ENCODE results near the gene TNNT1.
A peak's percentile ranks its signal among the peaks of the same experiment; 100 is the strongest.

TNNT1 gene

DNA sequence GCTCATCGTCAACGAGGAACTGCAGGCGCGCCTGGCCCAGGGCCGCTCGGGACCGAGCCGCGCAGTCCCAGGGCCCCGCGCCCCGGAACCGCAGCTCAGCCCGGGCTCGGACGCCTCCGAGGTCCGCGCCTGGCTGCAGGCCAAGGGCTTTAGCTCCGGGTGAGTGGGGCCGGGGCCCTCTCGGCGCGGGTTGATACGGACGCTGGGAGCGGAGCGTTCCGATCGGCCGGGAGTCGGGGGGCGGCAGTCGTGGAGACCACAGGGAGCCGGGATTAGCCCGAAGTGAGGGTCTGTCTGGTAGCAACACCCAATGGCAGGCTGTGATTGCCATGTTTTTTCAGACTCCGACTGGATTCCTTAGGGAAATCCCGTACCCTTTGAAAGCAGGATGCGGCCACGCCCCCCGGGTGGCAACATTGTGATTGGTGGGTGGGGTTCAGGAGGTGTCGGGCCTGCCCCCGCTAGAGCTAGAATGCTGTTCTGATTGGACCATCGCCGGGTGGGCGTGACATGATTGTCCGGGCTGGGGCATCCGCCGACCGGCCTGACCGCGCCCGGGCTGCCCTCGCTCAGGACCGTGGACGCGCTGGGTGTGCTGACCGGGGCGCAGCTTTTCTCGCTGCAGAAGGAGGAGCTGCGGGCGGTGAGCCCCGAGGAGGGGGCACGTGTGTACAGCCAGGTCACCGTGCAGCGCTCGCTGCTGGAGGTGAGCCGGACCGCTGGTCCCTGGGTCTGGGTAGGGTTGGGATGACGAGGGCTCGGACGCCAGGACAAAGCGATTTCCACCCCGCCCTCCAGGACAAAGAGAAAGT lies 62.1 kb downstream of the TNNT1 start:
- H3K27me3 ChIP-seq (ENCODE audit: insufficient read depth, low read length) = peaks cover 23% of the 10 kb centered on the region
- H3K4me1 ChIP-seq (ENCODE audit: control insufficient read depth, insufficient read depth, low read length, unreplicated experiment) = peaks cover 4% of the 10 kb centered on the region
- H2AFZ ChIP-seq (ENCODE audit: low read length, unreplicated experiment) = no peak overlapping the region
- no peak overlapping the region for H3K27ac ChIP-seq (ENCODE audit: low read depth, low read length)
- H3K36me3 ChIP-seq (ENCODE audit: insufficient read depth, low read length) = no peaks in the 10 kb centered on the region
- peak overlapping the region; percentile 72 for H3K4me3 ChIP-seq (ENCODE audit: low read depth, low read length)
- no peaks in the 10 kb centered on the region for H3K79me2 ChIP-seq (ENCODE audit: control insufficient read depth, insufficient read depth, low read length, unreplicated experiment)

DNA sequence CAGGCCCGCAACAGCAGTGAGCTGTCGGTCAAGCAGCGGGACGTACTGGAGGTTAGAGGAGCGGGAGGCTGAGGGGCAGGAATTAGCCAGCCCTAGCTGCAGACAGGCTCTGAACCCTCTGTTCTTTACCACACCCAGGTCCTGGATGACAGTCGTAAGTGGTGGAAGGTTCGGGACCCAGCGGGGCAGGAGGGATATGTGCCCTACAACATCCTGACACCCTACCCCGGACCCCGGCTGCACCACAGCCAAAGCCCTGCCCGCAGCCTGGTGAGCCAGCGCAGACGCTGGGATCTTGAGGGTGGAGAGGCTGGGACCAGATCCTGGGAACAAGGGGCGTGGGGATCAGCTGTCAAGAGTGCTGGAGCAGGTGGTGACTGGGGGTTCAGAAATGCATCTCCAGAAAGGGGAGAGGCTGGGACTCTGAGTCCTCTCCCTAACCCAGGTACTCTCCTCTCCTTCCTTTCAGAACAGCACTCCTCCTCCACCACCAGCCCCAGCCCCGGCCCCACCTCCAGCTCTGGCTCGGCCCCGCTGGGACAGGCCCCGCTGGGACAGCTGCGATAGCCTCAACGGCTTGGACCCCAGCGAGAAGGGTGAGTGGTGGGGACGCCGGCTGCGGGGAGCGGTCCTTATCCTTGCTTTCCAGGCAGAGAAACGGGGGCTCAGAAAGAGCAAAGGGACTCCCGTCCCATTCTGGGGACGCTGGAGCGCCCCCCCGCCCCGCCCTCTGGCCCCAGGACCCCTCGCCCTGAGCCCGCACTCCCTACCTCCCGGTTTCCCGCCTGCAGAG lies 62.9 kb downstream of the TNNT1 start:
- H3K27ac ChIP-seq (ENCODE audit: low read depth, low read length) = no peak overlapping the region
- H3K4me3 ChIP-seq (ENCODE audit: low read depth, low read length) = peak overlapping the region; percentile 72
- H3K79me2 ChIP-seq (ENCODE audit: control insufficient read depth, insufficient read depth, low read length, unreplicated experiment) = no peaks in the 10 kb centered on the region
- peaks cover 4% of the 10 kb centered on the region for H3K4me1 ChIP-seq (ENCODE audit: control insufficient read depth, insufficient read depth, low read length, unreplicated experiment)
- H2AFZ ChIP-seq (ENCODE audit: low read length, unreplicated experiment) = no peak overlapping the region
- H3K27me3 ChIP-seq (ENCODE audit: insufficient read depth, low read length) = peaks cover 28% of the 10 kb centered on the region
- no peaks in the 10 kb centered on the region for H3K36me3 ChIP-seq (ENCODE audit: insufficient read depth, low read length)

DNA sequence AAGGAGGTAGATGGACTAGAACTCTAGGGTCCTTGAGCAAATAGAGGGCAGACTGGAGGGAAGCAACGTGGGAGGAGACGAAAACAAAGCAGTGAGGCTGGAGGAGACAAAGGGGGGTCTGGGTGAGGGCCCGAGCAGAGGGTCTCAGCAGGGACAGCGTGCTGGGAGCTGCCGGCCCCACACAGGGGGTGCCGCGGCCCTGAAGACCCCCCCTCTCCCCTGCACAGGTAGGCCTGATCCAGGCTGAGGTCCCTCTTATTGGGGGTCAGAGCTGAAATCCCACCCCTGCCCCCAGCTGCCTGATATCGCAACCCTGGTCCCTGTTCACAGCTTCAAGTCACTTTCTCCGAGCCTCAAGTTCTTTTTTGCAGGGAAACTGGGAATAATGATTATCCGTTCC lies 64.6 kb downstream of the TNNT1 start:
- no peaks in the 10 kb centered on the region for H3K79me2 ChIP-seq (ENCODE audit: control insufficient read depth, insufficient read depth, low read length, unreplicated experiment)
- no peaks in the 10 kb centered on the region for H3K36me3 ChIP-seq (ENCODE audit: insufficient read depth, low read length)
- peaks cover 4% of the 10 kb centered on the region for H3K4me1 ChIP-seq (ENCODE audit: control insufficient read depth, insufficient read depth, low read length, unreplicated experiment)
- H3K27me3 ChIP-seq (ENCODE audit: insufficient read depth, low read length) = peaks cover 28% of the 10 kb centered on the region
- no peak overlapping the region for H3K4me3 ChIP-seq (ENCODE audit: low read depth, low read length)
- no peak overlapping the region for H3K27ac ChIP-seq (ENCODE audit: low read depth, low read length)
- H2AFZ ChIP-seq (ENCODE audit: low read length, unreplicated experiment) = no peak overlapping the region

DNA sequence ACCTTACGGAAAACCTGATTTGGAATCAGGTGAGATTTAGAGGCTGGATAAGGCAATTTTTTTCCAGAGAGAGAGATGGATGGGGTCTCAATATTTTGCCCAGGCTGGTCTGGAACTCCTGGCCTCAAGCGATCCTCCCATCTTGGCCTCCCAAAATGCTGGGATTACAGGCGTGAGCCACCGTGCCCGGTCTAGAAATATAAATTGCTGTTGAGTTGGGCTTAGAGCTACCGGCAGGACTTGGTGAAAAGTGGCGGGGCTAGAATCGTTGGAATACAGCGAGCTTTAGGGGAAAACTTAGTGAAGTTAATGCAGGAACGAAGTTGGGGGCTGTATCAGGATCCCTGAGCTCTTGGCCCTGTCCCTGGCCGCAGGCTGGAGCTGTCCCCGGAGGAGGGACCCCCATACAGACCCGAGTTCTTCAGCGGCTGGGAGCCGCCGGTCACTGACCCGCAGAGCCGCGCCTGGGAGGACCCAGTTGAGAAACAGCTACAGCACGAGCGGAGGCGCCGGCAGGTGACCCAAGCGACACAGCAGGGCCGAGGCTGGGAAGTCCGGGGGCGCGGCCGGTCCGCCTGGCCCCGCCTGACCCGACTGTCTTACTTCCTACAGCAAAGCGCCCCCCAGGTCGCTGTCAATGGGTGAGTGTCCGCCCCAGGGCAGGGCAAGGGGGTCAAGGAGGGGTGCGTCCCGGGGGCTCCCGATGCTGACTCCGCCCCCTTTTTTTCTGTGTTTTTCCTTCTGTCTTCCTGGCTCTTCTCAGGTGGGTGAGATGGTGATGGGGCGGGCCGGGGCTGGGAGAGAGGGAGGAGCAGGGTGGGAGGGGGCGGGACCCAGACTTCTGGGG lies 65.8 kb downstream of the TNNT1 start:
- Histone ChIP-seq H3K36me3 (ENCODE audit: insufficient read depth, low read length) (no peaks in the 10 kb centered on the region), H3K4me1 (ENCODE audit: control insufficient read depth, insufficient read depth, low read length, unreplicated experiment) (peaks cover 4% of the 10 kb centered on the region), H3K4me3 (ENCODE audit: low read depth, low read length) (no peak overlapping the region), H3K79me2 (ENCODE audit: control insufficient read depth, insufficient read depth, low read length, unreplicated experiment) (no peaks in the 10 kb centered on the region), H3K27me3 (ENCODE audit: insufficient read depth, low read length) (peaks cover 28% of the 10 kb centered on the region), H3K27ac (ENCODE audit: low read depth, low read length) (no peak overlapping the region), H2AFZ (ENCODE audit: low read length, unreplicated experiment) (no peak overlapping the region)

Data from ACC112 (cell line).